Transverse colon (tissue), 4 donors: ENCODE results near the gene ATP1B3. TPM values are rescaled to one million over a fixed set of nuclear protein-coding genes. Genes with fewer than 3 reads are reported as not detected.

Source experiments
- DNase-seq: peaks from one replicate; pipeline ENCODE4 v3.0.0-alpha.2; 2019
- H3K27ac ChIP-seq, 4 donors: fragments of 200-600 bp; sonication (generic); 2 replicates each; pipeline ENCODE4 v1.5.1; 2016 to 2018; ENCODE audit warnings: inconsistent platforms in 4 of 4
- H3K27me3 ChIP-seq: fragments of 200-600 bp; sonication (generic); 2 replicates; pipeline ENCODE4 v1.5.1; 2017; ENCODE audit warnings: inconsistent platforms
- H3K36me3 ChIP-seq, 4 donors: fragments of 200-600 bp; sonication (generic); 2 replicates each; pipeline ENCODE4 v1.5.1; 2017 to 2019; ENCODE audit warnings: inconsistent platforms in 4 of 4
- H3K4me1 ChIP-seq, 4 donors: fragments of 200-600 bp; sonication (generic); 2 replicates each; pipeline ENCODE4 v1.5.1; 2017 to 2020; ENCODE audit warnings: inconsistent platforms in 4 of 4
- H3K4me3 ChIP-seq, 4 donors: fragments of 200-600 bp; sonication (generic); 1 replicate in 1 of 4; 2 replicates in 3 of 4; pipeline versions ENCODE4 v1.5.1 to v1.6.1; 2017 to 2019; ENCODE audit warnings: inconsistent platforms in 4 of 4
- H3K9me3 ChIP-seq, 2 donors: fragments of 200-600 bp; sonication (generic); 2 replicates each; pipeline ENCODE4 v1.5.1; 2017 to 2019; ENCODE audit warnings: inconsistent platforms in 2 of 2
- CTCF ChIP-seq, 5 experiments: fragments of 200-600 bp in 3 of 5; fragments of 450-650 bp in 2 of 5; sonication (generic) in 3 of 5; IDR thresholded peaks; 1 replicate in 2 of 5; 2 replicates in 3 of 5; pipeline ENCODE4 v1.5.1; 2016 to 2017; ENCODE audit warnings: antibody characterized with exemption in 5 of 5, inconsistent platforms in 3 of 5, mild to moderate bottlenecking in 2 of 5, moderate library complexity in 1 of 5
- EP300 ChIP-seq: sonication (generic); formaldehyde crosslinking; IDR thresholded peaks from one replicate; pipeline ENCODE4 v1.6.1; 2017; ENCODE audit warnings: antibody characterized with exemption, low read depth
- POLR2A ChIP-seq: fragments of 450-650 bp; IDR thresholded peaks from one replicate; pipeline ENCODE4 v1.6.1; 2016; ENCODE audit warnings: antibody characterized with exemption, mild to moderate bottlenecking, moderate library complexity
- POLR2AphosphoS5 ChIP-seq, 3 donors: sonication (generic); formaldehyde crosslinking; IDR thresholded peaks; one replicate each; pipeline ENCODE4 v1.6.1; 2016; ENCODE audit warnings: antibody characterized with exemption in 3 of 3
- WGBS, 2 donors: methylation state at CpG; one replicate each; pipeline ENCODE4 v1.1.5; 2018; ENCODE audit warnings: low coverage in 1 of 2; 5-methylcytosine and 5-hydroxymethylcytosine counted together
- in situ Hi-C, 4 donors: fragments of 200-750 bp; cut with MboI; loops; one replicate each; pipeline versions ENCODE4 v1.15.0 to v1.15.1; 2017; ENCODE audit warnings: low sequenced_read_pairs in 3 of 4, low pct_ligation_motif_present in 1 of 4, low pct_unique_long_range_greater_than_20kb in 1 of 4
- intact Hi-C: fragments of 100-400 bp; cut with DNase I; formaldehyde crosslinking; loops from one replicate; pipeline ENCODE4 v1.15.1; 2023; ENCODE audit warnings: low total_unique reads
- total RNA-seq, 4 donors: library from RNA; depleted of rRNA; stranded (reverse); fragments of >200 nt; gene quantifications; one replicate each; pipeline ENCODE4 v1.1.0, GENCODE V29; 2016

The ATP1B3 gene
- total RNA-seq, 4 donors from 2014 or later: 79.6 to 251 (median 196) TPM

GRCh38 chr3:141898908-141899307 lies 22.5 kb downstream of the ATP1B3 start:
- Histone ChIP-seq H3K9me3 (no peaks in the 10 kb centered on the region), H3K27ac (no peak overlapping the region), H3K27me3 (no peaks in the 10 kb centered on the region), H3K36me3 (no peaks in the 10 kb centered on the region), H3K4me3 (no peak overlapping the region), H3K4me1 (peaks cover 0 to 5% (median 0%) of the 10 kb centered on the region in 4 donors)
- no peak for TF ChIP-seq CTCF (IDR thresholded peaks at IDR 0.05)
- no peak for TF ChIP-seq POLR2AphosphoS5 (IDR thresholded peaks at IDR 0.05)
- TF ChIP-seq POLR2A: no peak
- no peak for TF ChIP-seq EP300
- intact Hi-C loops (loop anchor here (10.0 kb wide), 1 partner anchor 314 kb away; no protein-coding TSS in a partner anchor), in situ Hi-C loops (no loop called here)
- DNase-seq: no peak
- 95 to 100% methylated on average over 1 of the region's 1 CpG for WGBS, 2 donors

GRCh38 chr3:141900343-141900742 lies 23.9 kb downstream of the ATP1B3 start:
- H3K4me3 ChIP-seq: no peak overlapping the region
- peaks cover 0 to 4% (median 0%) of the 10 kb centered on the region in 4 donors for H3K36me3 ChIP-seq
- intact Hi-C loops: no loop called here
- 98% methylated on average over 3 of the region's 3 CpGs; no CpG with 5 or more reads in 1 of the 2 donors for WGBS, 2 donors
- H3K9me3 ChIP-seq: no peaks in the 10 kb centered on the region
- no peak overlapping the region for H3K27ac ChIP-seq
- no peaks in the 10 kb centered on the region for H3K27me3 ChIP-seq
- TF ChIP-seq EP300 (no peak), POLR2AphosphoS5 (IDR thresholded peaks at IDR 0.05) (no peak), POLR2A (no peak), CTCF (IDR thresholded peaks at IDR 0.05) (no peak)
- in situ Hi-C loops: loop anchor here (25.0 kb wide), 4 partner anchors 163 to 438 kb away; partner anchors contain the start of gene RNF7 (in 3 of the 4)
- DNase-seq: no peak
- no peaks in the 10 kb centered on the region for H3K4me1 ChIP-seq

- H3K27me3 ChIP-seq: no peaks in the 10 kb centered on the region
- TF ChIP-seq POLR2AphosphoS5 (IDR thresholded peaks at IDR 0.05): no peak
- no peak for TF ChIP-seq POLR2A
- no peak for TF ChIP-seq CTCF (IDR thresholded peaks at IDR 0.05)
- no peak for TF ChIP-seq EP300
- no peak overlapping the region for H3K27ac ChIP-seq
- 66 to 76% methylated on average over 2 of the region's 2 CpGs for WGBS, 2 donors
- no peaks in the 10 kb centered on the region for H3K9me3 ChIP-seq
- H3K36me3 ChIP-seq: peaks cover 0 to 11% (median 5%) of the 10 kb centered on the region in 4 donors
- in situ Hi-C loops: loop anchor here (25.0 kb wide), 4 partner anchors 165 to 440 kb away; partner anchors contain the start of gene RNF7 (in 3 of the 4)
- DNase-seq: no peak
- H3K4me1 ChIP-seq: no peaks in the 10 kb centered on the region
- intact Hi-C loops: no loop called here
- no peak overlapping the region for H3K4me3 ChIP-seq
Observed at GRCh38 chr3:141901914-141902313, 25.5 kb downstream of the ATP1B3 start.

- in situ Hi-C loops: loop anchor here (25.0 kb wide), 4 partner anchors 167 to 442 kb away; partner anchors contain the start of gene RNF7 (in 3 of the 4)
- no peak overlapping the region for H3K27ac ChIP-seq
Observed at GRCh38 chr3:141904203-141904602, 27.8 kb downstream of the ATP1B3 start.

More at GRCh38 chr3:141904203-141904602, 27.8 kb downstream of the ATP1B3 start:
- H3K9me3 ChIP-seq: no peaks in the 10 kb centered on the region
- H3K36me3 ChIP-seq: peaks cover 0 to 31% (median 14%) of the 10 kb centered on the region in 4 donors
- intact Hi-C loops: no loop called here
- no peaks in the 10 kb centered on the region for H3K4me1 ChIP-seq
- TF ChIP-seq POLR2A: no peak
- no peak for TF ChIP-seq EP300
- TF ChIP-seq CTCF (IDR thresholded peaks at IDR 0.05): no peak
- no peak for TF ChIP-seq POLR2AphosphoS5 (IDR thresholded peaks at IDR 0.05)
- H3K4me3 ChIP-seq: no peak overlapping the region
- no peaks in the 10 kb centered on the region for H3K27me3 ChIP-seq
- 64 to 66% methylated on average over 4 of the region's 4 CpGs for WGBS, 2 donors
- DNase-seq: no peak
